ENCODE data around the gene CLCN2. TPM values are rescaled to one million over a fixed set of nuclear protein-coding genes. Genes with fewer than 3 reads are reported as not detected.

The CLCN2 gene
- total RNA-seq, 4 donors from 2014 or later = 1.3 to 5.8 (median 1.9) TPM

DNA sequence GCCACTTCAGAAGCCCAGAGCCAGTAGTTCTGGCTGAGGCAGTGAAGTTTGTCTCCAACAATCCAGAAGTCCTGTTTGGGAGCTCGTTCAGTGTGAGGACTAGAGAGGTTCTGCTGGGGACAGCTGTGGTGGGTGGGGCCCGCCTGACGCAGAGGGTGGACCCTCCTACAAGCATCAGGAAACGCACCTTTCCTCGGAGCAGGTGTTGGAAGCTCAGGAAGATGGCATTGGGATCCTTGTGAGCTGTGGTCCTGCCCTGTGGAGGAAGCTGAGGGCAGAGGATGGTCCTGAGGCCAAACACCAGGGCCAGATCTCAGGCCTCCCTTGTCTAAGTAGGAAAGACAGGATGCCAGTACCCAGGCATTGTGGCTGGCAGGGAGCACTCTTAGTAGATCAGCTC, 11.5 kb upstream of the CLCN2 start:
- TF ChIP-seq, protein P1, sequence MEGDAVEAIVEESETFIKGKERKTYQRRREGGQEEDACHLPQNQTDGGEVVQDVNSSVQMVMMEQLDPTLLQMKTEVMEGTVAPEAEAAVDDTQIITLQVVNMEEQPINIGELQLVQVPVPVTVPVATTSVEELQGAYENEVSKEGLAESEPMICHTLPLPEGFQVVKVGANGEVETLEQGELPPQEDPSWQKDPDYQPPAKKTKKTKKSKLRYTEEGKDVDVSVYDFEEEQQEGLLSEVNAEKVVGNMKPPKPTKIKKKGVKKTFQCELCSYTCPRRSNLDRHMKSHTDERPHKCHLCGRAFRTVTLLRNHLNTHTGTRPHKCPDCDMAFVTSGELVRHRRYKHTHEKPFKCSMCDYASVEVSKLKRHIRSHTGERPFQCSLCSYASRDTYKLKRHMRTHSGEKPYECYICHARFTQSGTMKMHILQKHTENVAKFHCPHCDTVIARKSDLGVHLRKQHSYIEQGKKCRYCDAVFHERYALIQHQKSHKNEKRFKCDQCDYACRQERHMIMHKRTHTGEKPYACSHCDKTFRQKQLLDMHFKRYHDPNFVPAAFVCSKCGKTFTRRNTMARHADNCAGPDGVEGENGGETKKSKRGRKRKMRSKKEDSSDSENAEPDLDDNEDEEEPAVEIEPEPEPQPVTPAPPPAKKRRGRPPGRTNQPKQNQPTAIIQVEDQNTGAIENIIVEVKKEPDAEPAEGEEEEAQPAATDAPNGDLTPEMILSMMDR (IDR thresholded peaks at IDR 0.05; ENCODE audit: low read depth) = no peak

DNA sequence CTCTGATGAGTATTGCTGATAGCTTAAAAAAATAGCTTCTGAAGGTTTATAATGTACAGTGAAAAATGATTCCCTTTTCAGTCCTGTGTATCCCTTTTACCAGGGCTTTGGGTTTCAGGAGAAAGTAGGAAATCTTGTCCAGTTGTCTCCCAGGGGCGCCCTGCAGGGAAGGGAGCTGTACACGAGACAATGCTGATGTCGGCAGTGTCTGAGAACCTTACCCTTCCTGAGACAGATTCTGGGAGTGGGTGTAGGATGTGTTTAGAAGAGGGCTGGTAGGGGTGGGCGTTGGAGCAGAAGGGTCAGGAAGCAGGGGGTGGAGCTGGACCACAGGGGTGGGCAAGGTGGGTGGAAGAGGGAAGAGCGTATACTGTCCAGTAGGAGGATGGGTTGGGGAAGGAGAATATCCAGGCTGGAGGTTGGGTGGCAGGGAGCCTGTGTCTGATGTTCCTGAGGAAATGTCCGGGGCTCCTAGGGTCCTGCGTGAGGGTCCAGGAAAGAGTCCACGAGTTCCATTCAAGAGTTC, 11.0 kb upstream of the CLCN2 start:
- TF ChIP-seq, protein P1 (IDR thresholded peaks at IDR 0.05; ENCODE audit: low read depth) = no peak

DNA sequence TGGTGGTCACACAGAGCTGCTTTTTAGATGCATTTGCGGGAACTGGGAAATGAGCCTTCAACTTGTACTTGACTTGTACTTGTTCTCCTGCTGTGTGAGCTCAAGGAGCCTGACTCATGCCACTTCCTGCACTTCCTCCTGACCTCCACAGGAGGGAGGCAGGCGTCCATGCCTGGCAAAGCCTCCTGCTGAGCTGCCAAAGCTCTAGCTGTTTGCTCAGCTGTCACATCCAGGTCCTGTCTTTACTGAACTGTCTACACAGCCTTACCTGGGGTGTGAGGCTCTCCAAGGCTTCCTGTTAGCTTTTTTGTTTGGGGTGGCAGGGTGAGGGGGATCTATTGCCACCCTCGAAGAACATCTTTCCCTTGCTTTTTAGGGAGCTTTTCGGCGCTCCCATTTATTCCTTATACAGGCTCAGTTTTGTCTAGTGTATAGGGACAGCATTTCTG, 10.2 kb upstream of the CLCN2 start:
- TF ChIP-seq, protein P1 (IDR thresholded peaks at IDR 0.05; ENCODE audit: low read depth) = no peak

DNA sequence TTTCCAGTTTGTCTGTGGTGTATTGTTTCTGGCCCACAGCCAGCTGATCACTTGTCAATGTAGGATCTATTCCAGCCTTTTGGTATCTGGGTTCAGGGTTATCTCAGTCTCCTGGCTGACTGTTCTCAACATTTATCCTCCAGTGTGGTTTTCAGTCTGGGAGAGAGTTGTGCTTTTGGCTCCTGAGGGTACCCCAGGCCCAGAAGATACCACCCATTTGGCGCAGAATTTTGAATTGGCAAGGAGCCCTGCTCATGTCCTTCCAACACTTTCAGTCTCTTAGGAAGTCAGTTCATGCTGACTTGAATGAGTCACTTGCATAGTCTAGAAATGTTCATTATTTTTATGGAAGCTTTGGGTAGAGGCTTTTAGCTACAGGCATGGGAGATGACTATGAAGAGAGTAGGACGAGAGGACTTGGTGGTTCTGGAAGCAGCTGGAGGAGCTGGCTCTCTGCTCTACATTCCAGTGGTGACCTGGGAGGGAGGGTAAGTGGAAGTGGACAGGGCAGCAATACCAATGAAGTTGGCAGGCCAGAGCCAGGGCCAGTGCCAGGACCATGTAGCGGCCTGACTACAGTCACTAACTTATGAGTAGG, 7.3 kb upstream of the CLCN2 start:
- TF ChIP-seq, protein P1 (IDR thresholded peaks at IDR 0.05; ENCODE audit: low read depth) = no peak

DNA sequence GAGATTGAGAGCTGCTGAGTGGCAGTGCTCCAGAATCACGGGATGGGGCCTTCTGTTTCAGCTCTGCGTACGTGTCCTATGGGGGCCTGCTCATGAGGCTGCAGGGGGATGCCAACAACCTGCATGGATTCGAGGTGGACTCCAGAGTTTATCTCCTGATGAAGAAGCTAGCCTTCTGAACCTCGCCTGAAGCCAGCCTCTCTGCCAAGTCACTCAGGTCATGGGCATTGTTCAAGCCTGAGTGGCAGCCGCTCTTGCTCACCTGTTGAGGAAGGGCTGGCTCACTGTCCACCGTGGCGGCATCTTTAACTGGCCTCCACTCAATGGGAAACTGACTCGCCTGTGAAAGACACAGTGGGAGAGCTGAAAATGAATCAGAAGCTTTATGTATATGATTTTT, 6.7 kb upstream of the CLCN2 start:
- TF ChIP-seq, protein P1 (IDR thresholded peaks at IDR 0.05; ENCODE audit: low read depth) = no peak

DNA sequence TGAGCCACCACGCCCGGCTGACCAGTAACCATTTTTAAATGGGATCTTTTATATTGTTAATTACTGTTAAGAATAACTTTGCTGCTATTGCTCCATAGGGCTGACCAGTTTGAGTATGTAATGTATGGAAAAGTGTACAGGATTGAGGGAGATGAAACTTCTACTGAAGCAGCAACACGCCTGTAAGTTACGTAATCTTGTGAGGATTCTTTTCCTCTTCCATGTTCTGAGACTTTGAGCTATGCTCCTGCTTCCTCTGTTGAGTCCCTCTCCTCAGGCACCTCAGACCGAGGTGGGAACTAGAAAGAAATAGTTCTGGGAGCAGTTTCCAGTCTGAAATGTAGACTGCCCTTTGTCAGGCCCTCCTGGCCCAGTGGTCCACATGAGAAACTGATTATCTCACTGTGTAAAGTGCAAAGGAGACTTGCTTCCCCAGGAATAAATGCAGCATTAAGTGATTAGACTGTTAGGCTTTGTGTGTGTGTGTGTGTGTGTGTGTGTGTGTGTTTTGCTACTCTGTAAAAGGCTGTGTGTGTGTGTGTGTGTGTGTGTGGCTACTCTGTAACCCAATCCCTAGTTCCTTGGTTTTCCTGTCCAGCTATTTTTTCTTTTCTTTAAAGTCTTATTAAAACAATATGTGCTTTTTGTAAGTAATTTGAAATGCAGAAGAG, 5.3 kb upstream of the CLCN2 start:
- TF ChIP-seq, protein P1 (IDR thresholded peaks at IDR 0.05; ENCODE audit: low read depth) = no peak

DNA sequence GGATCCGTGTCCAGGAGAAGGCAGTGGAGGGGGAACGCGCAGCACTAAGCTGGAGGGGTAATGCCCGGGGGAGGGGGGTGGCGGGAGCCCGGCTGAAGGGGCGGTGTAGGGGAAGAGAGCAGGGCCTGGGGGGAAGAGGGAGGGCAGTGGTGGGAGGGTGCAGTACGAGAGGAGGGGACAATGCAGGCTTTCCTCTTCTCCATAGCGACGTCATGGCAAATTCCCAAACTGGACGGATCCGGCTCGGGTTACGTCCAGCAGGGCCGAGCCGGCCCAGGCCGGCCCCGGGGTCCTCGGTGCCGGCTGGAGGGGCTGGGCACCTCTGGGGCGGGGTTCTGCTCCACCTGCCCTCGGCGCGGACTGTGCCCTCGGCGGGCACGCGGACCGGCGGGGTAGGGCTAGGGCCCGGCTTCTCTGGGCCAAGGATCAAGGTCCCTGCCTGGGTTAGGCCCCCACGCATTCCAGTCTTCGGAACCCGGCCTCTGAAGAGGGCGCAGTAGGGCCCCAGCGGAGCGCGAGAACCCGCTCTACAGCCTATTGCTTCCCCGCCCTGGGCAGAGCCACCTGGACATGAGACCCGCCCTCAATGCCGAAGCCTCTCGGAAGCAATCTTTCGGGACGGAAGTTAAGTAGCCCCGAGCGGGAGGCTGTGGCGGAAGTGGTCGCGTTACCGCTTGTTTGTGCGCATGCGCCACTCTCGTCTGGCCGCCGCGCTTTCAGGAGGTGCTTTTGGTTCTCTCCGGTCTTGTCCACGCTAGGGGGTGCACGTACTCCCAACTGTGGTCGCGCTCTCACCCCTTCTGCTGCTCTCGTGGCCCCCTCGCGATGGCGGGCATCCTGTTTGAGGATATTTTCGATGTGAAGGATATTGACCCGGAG, 1.5 kb upstream of the CLCN2 start:
- TF ChIP-seq, protein P1 (IDR thresholded peaks at IDR 0.05; ENCODE audit: low read depth) = no peak
